NCI-H2171 (cell line): Measurements from ENCODE around the gene PNMA6E.

Experiments used
- DNase-seq: peaks from one replicate; lab custom pipeline; 2025; lab: John Stamatoyannopoulos, UW

Gene PNMA6E

DNA sequence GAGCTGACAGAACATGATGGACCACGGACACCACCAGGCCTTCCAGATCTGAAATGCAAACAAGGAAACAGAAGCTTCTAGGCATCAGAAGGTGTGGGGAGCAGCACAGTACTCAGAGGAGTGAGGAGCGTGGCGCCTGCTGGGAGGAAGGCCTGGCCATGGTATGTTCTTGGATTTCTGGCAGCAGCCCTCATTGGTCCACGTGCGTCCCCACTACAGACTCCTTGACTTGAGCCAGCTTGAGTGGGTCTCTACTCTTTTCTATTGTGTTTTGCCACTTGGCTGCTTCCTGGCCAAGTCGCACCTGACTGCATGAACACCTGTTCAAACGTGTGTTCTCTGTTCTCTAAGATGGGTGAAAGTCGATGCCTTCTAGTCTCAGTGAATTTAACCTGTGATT is 49.2 kb downstream of the PNMA6E start:
- no peak for DNase-seq

DNA sequence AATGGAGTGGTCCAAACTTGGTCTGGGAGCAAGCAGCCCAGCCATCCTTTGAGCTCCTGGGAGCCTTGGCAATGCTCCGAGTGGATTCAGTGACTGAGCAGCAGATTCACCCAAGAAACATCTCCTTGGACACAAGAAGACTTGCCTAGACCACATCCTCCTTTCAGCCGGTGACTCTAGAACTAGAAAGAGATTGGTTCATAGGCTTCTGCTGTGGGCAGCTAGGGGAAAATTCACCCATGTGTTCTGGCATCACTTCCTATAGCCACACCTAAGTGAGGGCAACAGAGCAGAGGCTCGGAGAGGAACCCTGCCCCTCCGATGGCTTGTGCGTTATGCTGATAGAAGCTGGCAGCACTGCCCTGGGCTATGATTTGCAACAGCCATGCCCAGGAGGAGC is 51.2 kb downstream of the PNMA6E start:
- no peak for DNase-seq

DNA sequence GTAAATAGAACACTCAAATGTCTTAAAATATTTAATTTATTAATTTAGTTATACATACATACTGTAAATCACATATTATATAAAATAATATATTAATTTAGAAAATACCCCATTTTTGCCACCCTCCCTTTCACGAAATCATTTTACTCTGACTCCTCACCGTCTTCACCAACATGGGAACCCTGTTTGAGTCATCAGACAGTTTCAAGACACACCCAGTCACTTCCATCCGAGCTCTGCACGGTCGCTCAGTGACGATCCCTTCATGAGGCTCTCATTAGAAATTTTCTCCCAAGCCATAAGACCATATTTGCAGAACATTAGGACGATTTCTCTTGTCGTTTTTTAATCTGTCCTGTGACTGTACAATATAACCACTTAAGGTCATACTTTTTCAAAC is 52.7 kb downstream of the PNMA6E start:
- no peak for DNase-seq

DNA sequence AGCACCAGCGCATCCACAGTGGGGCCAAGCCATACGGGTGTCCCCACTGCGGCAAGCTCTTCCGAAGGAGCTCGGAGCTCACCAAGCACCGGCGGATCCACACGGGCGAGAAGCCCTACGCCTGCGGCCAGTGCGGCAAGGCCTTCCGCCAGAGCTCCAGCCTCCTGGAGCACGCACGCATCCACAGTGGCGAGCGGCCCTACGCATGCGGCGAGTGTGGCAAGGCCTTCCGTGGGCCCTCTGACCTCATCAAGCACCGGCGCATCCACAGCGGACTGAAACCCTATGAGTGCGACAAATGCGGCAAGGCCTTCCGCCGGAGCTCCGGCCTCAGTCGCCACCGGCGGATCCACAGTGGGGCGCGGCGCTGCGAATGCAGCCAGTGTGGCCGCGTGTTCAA is 53.6 kb downstream of the PNMA6E start:
- DNase-seq: no peak
